ENCODE measurements around the gene CGAS. TPM values are rescaled to one million over a fixed set of nuclear protein-coding genes. Genes with fewer than 3 reads are reported as not detected.
A peak's percentile ranks its signal among the peaks of the same experiment; 100 is the strongest.

Gene CGAS
- total RNA-seq, 2 experiments from 2014 or later: 25.9 to 26.6 TPM

DNA sequence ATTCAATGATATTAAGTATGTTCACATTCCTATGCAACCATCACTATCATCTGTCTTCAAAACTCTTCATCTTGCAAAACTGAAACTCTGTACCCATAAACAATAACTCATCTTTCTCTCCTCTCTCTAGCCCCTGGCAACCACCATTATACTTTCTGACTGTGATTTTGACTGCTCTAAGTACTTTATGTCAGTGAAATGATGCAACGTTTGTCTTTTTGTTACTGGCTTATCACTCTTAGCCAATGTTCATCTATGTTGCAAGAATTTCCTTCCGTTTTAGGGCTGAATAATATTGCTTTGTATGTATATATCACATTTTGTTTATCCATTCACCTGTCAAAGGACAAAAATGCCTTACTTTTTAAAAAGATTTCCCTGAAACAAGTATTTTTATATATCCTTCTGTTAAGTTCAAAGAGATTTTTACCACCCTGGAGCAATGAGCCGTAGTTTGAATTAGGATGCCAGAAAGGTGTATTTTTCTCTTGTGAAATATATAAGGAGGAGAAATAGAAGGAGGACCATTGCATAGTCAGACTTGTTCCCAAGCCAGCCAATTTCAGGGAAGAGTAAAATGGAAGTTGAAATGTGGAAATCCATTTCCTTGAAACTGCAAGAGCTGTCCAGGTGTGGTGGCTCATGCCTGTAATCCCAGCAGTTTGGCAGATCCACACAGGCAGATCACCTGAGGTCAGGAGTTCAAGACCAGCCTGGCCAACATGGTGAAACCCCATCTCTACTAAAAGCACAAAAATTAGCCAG is 4.0 kb upstream of the CGAS start:
- H3K4me3 Mint-ChIP-seq: peak overlapping the region; percentile 18
- ATAC-seq (ENCODE audit: low read depth) (no peak), DNase-seq (no peak)
- peak overlapping the region; percentile 43 for H3K27ac Mint-ChIP-seq
- no peaks in the 10 kb centered on the region for H3K9me3 Mint-ChIP-seq
- no peaks in the 10 kb centered on the region for H3K27me3 Mint-ChIP-seq
- H3K36me3 Mint-ChIP-seq: peaks cover 2% of the 10 kb centered on the region
- peaks cover 37% of the 10 kb centered on the region for H3K4me1 Mint-ChIP-seq
- POLR2A ChIA-PET: interaction anchor here (1.0 kb wide), 1 partner anchor 66 kb away, joined by 5 read pairs; no protein-coding TSS in a partner anchor

DNA sequence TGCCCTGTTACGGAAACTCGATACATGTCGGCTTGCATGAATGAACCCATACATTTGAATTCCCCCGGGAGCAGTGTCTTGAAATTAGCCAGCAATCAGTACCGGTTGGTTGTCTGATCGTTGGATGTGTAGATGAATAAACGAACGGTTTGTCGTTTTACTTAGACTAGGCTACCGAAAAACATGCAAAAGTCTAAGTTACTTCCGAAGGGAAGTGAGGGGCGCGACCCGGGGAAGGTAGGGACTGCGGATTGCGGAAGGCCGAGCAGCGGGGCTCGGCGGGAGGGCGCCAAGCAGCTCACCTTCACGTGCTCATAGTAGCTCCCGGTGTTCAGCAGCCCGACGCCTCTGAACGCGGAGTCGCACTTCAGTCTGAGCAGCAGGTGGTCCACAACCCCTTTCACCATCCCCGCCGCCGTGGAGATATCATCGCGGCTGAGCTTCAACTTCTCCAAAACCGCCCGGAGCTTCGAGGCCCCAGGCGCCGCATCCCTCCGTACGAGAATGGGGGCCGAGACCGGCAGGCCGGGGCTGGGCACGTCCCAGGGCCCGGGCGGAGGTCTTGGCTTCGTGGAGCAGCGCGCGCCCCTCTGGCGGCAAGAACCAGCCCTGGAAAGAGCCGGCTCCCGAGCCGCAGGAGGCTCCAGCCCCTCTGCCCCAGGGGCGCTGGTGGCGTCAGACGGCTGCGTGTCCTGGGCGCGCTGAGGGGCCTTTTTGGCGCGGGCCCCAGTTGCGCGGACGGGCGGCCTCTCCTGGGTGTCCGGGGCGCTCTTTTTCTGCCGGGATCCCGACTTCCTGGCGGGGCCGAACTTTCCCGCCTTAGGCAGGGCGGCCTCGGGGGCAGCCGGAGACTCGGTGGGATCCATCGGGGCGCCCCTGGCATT is 632 bp downstream of the CGAS start:
- H3K4me1 Mint-ChIP-seq: peaks cover 34% of the 10 kb centered on the region
- peak overlapping the region; percentile 90 for H3K27ac Mint-ChIP-seq
- peak overlapping the region; percentile 97 for H3K4me3 Mint-ChIP-seq
- peak; percentile 65 for ATAC-seq (ENCODE audit: low read depth)
- no peaks in the 10 kb centered on the region for H3K9me3 Mint-ChIP-seq
- H3K27me3 Mint-ChIP-seq: no peaks in the 10 kb centered on the region
- POLR2A ChIA-PET: interaction anchor here (0.6 to 3.7 kb wide), 9 partner anchors 9 to 137 kb away, joined by 3 to 108 read pairs (median 7); partner anchors contain the start of genes EEF1A1 and MTO1
- peak; percentile 71 for DNase-seq
- peaks cover 21% of the 10 kb centered on the region for H3K36me3 Mint-ChIP-seq

DNA sequence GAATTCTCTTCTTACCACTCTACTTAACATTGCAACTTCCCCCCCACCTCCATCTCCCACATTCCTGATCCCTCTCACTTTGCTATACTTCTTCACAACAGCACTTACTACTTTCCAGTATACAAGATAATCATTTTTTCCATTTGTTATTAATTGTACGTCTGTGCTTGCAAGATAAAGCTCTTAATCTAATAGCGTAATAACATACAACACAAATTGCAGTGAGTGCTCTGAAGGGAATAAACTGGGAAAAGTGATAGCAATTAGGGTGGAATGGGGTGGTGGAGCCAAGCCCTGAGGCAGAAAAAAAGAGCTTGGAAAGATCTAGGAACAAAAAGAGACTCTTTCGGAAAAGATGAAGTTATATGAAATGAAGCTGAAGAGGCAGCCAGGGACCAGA is 8.5 kb downstream of the CGAS start:
- Mint-ChIP-seq H3K9me3 (no peaks in the 10 kb centered on the region), H3K4me3 (no peak overlapping the region), H3K36me3 (peaks cover 40% of the 10 kb centered on the region), H3K27ac (peak overlapping the region; percentile 78), H3K27me3 (no peaks in the 10 kb centered on the region), H3K4me1 (peaks cover 43% of the 10 kb centered on the region)
- POLR2A ChIA-PET: interaction anchor here (1.0 to 2.3 kb wide), 2 partner anchors 8 to 19 kb away, joined by 3 to 8 read pairs; partner anchors contain the start of gene CGAS
- DNase-seq: no peak
- no peak for ATAC-seq (ENCODE audit: low read depth)

DNA sequence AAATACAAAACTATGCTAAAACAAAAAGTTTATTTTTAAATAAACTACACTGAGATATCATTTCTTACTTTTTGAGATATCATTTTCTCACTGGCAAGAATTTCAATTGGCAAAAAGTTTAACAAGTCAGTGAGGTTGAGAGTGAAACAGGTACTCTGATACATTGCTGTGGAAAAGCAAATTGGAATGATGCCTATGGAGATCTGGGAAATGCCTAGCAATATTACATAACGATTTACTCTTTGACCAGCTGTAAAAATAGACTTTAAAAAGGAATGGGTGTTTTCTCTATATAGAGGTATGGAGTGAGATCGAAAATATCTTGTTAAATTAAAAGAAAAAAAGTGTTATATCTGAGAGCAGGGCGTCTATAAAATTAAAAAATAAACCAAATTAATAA is 16.9 kb downstream of the CGAS start:
- H3K27ac Mint-ChIP-seq: no peak overlapping the region
- peaks cover 11% of the 10 kb centered on the region for H3K4me1 Mint-ChIP-seq
- H3K36me3 Mint-ChIP-seq: peaks cover 25% of the 10 kb centered on the region
- H3K27me3 Mint-ChIP-seq: no peaks in the 10 kb centered on the region
- ATAC-seq (ENCODE audit: low read depth) (no peak), DNase-seq (no peak)
- no peak overlapping the region for H3K4me3 Mint-ChIP-seq
- POLR2A ChIA-PET: interaction anchor here (1.4 to 1.7 kb wide), 2 partner anchors 15 to 26 kb away, joined by 7 read pairs; partner anchors contain the start of gene MTO1
- no peaks in the 10 kb centered on the region for H3K9me3 Mint-ChIP-seq

DNA sequence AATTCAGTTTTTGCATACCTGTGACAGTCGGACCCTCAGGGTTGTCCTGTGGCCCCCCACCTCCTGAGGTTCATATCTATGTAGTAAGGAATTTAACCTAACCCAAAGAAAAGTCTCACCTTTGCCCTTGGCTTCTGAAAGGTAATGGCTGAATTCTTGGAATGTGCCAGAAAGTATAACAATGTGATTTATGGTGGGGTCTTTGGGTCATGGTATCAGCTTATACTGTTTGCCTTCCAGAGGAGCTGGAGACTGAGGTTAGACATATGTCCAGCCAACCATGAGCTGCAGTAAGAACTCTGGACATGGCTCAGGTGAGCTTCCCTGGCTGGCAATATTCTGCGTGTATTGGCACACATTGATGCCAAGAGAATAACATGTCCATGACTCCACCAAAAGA is 30.6 kb downstream of the CGAS start:
- Mint-ChIP-seq H3K27ac (peak overlapping the region; percentile 95), H3K27me3 (no peaks in the 10 kb centered on the region)
- no peak for DNase-seq

DNA sequence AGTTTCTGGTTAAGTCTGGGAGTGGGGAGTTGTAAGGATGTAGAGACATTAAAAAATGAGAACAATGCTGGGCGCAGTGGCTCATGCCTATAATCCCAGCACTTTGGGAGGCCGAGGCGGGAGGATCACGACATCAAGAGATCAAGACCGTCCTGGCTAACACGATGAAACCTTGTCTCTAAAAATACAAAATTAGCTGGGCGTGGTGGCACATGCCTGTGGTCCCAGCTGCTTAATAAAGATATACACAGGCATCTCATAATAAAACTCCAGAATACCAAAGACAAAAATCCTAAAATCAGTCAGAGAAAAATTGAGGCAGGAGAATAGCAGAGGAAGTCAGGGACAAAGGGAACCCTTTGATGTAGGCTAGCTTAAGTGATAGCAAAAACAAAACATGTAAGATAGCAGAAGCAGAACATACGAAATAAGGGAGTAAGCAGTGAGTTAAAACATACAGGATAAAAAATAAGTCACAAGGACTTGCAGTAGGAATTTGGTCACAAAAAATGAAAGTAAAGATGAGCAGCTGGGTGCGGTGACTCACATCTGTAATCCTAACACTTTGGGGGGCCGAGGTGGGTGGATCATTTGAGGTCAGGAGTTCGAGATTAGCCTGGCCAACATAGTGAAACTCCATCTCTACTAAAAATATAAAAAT is 33.9 kb downstream of the CGAS start:
- no peak overlapping the region for H3K4me3 Mint-ChIP-seq
- peaks cover 40% of the 10 kb centered on the region for H3K36me3 Mint-ChIP-seq
- ATAC-seq (ENCODE audit: low read depth) (no peak), DNase-seq (no peak)
- H3K27me3 Mint-ChIP-seq: no peaks in the 10 kb centered on the region
- POLR2A ChIA-PET: interaction anchor here (0.8 to 0.9 kb wide), 2 partner anchors 25 to 43 kb away, joined by 3 read pairs; partner anchors contain the start of gene MTO1
- H3K27ac Mint-ChIP-seq: peak overlapping the region; percentile 74
- no peaks in the 10 kb centered on the region for H3K9me3 Mint-ChIP-seq
- H3K4me1 Mint-ChIP-seq: peaks cover 19% of the 10 kb centered on the region

More for the DNA sequence above, 30.6 kb downstream of the CGAS start:
- ATAC-seq (ENCODE audit: low read depth): no peak
- H3K36me3 Mint-ChIP-seq: peaks cover 36% of the 10 kb centered on the region
- H3K4me1 Mint-ChIP-seq: peaks cover 27% of the 10 kb centered on the region
- H3K9me3 Mint-ChIP-seq: peaks cover 2% of the 10 kb centered on the region
- POLR2A ChIA-PET: interaction anchor here (1.0 to 4.1 kb wide), 5 partner anchors 30 to 100 kb away, joined by 3 to 23 read pairs (median 6); partner anchors contain the start of genes CGAS and MTO1
- H3K4me3 Mint-ChIP-seq: peak overlapping the region; percentile 73

DNA sequence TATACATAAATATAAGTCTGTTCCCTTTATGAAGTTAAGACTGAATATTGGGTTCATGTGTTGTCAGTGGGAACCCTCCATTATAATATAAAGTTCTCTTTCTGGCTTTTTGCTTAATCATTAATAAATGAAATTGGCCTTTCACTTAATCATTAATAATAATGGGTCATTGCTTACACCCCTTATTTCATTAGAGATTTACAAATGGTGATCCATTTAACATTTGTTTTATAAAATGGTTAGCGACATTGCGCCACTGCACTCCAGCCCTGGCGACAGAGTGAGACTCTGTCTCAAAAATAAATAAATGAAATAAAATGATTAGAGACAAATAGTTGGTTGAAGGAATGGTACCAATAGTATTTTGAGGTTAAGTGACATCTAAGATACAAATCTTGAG is 39.0 kb downstream of the CGAS start:
- POLR2A ChIA-PET: no interaction called here
- H3K4me1 Mint-ChIP-seq: no peaks in the 10 kb centered on the region
- ATAC-seq (ENCODE audit: low read depth) (no peak), DNase-seq (no peak)
- H3K9me3 Mint-ChIP-seq: no peaks in the 10 kb centered on the region
- H3K36me3 Mint-ChIP-seq: peaks cover 33% of the 10 kb centered on the region
- no peak overlapping the region for H3K4me3 Mint-ChIP-seq
- H3K27me3 Mint-ChIP-seq: no peaks in the 10 kb centered on the region
- no peak overlapping the region for H3K27ac Mint-ChIP-seq

DNA sequence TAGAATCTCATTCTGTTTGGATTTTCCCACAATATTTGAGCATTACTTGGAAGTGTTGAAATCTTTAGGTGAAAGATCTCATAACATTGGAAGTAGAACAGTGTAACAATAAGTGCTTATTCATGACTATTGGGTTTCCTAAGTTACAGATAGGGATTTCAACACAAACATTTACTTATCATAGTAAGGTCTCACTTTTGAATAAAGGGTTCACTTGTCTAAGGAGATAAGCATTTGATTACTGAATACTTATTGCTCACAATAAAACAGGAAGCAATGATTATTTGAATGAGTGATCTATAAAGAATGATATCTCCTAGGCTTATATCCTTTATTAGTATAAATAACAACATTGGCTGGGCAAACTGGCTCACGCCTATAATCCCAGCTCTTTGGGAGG is 42.7 kb downstream of the CGAS start:
- Mint-ChIP-seq H3K4me3 (no peak overlapping the region), H3K36me3 (peaks cover 14% of the 10 kb centered on the region), H3K27me3 (peaks cover 2% of the 10 kb centered on the region), H3K9me3 (no peaks in the 10 kb centered on the region), H3K4me1 (no peaks in the 10 kb centered on the region), H3K27ac (no peak overlapping the region)
- ATAC-seq (ENCODE audit: low read depth): no peak
- POLR2A ChIA-PET: no interaction called here
- DNase-seq: no peak

DNA sequence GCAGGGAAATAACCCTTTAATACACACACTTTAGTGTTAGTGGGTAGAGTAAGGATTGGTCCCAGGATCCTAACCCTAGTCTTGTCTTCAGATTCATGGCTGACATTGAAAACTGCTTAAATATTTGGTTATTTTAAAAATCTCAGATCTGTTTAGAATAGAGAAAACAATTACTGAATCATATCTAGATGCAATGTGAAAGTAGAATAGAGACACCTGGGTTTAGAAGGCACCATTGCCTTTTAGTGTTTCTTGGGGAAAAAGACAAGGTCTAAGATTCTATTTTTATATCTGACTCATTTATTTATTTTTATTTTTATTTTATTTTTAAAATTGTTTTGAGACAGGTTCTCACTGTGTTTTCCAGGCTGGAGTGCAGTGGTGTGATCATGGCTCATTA is 51.4 kb downstream of the CGAS start:
- ATAC-seq (ENCODE audit: low read depth): no peak
- Mint-ChIP-seq H3K4me3 (no peak overlapping the region), H3K36me3 (peaks cover 3% of the 10 kb centered on the region), H3K4me1 (no peaks in the 10 kb centered on the region), H3K9me3 (no peaks in the 10 kb centered on the region), H3K27ac (no peak overlapping the region), H3K27me3 (peaks cover 12% of the 10 kb centered on the region)
- no peak for DNase-seq
- POLR2A ChIA-PET: interaction anchor here (0.6 kb wide), 1 partner anchor 12 kb away, joined by 3 read pairs; no protein-coding TSS in a partner anchor

DNA sequence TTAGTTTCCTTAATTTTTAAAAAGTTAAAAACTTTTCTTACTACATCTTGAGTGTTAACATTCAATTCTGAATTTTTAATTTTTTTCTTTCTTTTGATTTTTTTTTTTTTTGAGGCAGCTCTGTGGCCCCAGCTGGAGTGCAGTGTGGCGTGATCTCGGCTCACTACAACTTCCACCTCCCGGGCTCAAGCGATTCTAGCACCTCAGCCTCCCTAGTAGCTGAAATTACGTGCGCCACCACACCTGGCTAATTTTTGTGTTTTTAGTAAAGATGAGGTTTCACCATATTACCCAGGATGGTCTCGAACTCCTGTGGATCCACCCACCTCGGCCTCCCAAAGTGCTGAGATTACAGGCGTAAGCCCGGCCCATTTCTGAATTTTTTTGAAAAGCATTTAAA is 56.2 kb downstream of the CGAS start:
- Mint-ChIP-seq H3K4me3 (no peak overlapping the region), H3K27me3 (peaks cover 10% of the 10 kb centered on the region), H3K4me1 (peaks cover 12% of the 10 kb centered on the region), H3K27ac (no peak overlapping the region), H3K36me3 (peaks cover 5% of the 10 kb centered on the region), H3K9me3 (no peaks in the 10 kb centered on the region)
- no peak for ATAC-seq (ENCODE audit: low read depth)
- POLR2A ChIA-PET: interaction anchor here (1.9 kb wide), 1 partner anchor 66 kb away, joined by 5 read pairs; the partner anchor contains the start of gene MTO1
- no peak for DNase-seq

DNA sequence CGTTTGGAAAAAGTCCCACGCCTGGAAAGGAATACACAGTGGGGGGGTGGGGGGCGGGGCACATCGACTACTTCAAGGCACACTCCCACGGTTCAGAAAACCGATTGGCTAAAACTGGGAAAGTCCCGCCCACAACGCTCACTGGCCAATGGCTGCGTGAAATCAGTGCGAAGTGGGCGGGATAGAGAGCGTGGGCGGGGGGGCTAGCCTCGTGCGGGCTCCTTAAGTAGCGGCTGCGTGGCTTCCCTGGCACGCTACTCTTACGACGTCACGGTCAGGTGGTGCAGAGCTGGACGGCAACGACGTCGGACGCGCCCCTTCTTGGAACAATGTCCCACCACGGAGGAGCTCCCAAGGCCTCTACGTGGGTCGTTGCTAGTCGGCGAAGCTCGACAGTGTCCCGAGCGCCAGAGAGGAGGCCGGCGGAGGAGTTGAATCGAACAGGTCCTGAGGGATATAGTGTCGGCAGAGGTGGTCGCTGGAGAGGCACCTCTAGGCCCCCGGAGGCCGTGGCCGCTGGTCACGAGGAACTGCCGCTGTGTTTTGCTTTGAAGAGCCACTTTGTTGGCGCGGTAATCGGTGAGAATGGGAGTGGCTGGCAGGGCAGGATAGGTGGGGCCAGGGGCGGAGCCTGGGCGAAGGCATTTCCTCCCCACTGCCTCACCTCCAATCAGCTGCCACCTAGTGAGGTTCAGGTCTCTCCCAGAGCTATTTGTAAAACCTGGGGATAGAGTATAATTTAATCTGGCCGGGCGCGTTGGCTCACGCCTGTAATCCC is 57.3 kb downstream of the CGAS start, which contains the start of gene DDX43:
DDX43 (plus strand) TSS at position 252 of the 778 bp plus-strand sequence; CDS start at position 330, 78 bp downstream.
- H3K4me3 Mint-ChIP-seq: peak within 1 kb of the TSS; percentile 80
- H3K36me3 Mint-ChIP-seq: peaks cover 5% of the 10 kb centered on the region
- no peaks in the 10 kb centered on the region for H3K9me3 Mint-ChIP-seq
- POLR2A ChIA-PET: interaction anchor here (0.6 to 1.9 kb wide), 2 partner anchors 67 to 70 kb away, joined by 3 to 5 read pairs; partner anchors contain the start of gene MTO1
- peak; percentile 60 for DNase-seq
- peak within 1 kb of the TSS; percentile 92 for H3K27ac Mint-ChIP-seq
- peak; percentile 78 for ATAC-seq (ENCODE audit: low read depth)
- H3K4me1 Mint-ChIP-seq: peaks cover 12% of the 10 kb centered on the region
- peaks cover 7% of the 10 kb centered on the region for H3K27me3 Mint-ChIP-seq

DNA sequence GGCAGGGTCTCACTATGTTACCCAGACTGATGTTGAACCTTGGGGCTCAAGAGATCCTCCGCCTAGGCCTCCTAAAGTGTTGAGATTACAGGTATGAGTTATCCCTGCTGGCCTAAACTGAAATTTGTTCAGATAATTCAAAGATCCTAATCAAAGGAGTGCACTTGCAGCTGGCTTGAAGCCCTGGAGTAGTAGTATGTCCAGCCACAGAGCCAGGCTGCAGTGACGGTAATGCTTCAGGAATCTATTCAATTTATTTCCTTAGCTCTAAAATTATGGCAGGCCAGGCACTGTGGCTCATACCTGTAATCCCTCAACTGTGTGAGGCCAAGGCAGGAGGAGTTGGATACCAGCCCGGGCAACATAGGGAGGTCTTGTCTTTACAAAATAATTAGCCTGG is 58.8 kb downstream of the CGAS start:
- Mint-ChIP-seq H3K4me3 (no peak overlapping the region), H3K27me3 (peaks cover 5% of the 10 kb centered on the region), H3K4me1 (peaks cover 14% of the 10 kb centered on the region), H3K36me3 (peaks cover 5% of the 10 kb centered on the region), H3K9me3 (no peaks in the 10 kb centered on the region), H3K27ac (no peak overlapping the region)
- no peak for ATAC-seq (ENCODE audit: low read depth)
- no peak for DNase-seq
- POLR2A ChIA-PET: interaction anchor here (1.1 kb wide), 1 partner anchor 26 kb away, joined by 3 read pairs; no protein-coding TSS in a partner anchor
